ENCODE measurements around the gene CLDN25. TPM values are rescaled to one million over a fixed set of nuclear protein-coding genes. Genes with fewer than 3 reads are reported as not detected.

CLDN25 gene
- polyA plus RNA-seq, 3 donors: not detected

DNA sequence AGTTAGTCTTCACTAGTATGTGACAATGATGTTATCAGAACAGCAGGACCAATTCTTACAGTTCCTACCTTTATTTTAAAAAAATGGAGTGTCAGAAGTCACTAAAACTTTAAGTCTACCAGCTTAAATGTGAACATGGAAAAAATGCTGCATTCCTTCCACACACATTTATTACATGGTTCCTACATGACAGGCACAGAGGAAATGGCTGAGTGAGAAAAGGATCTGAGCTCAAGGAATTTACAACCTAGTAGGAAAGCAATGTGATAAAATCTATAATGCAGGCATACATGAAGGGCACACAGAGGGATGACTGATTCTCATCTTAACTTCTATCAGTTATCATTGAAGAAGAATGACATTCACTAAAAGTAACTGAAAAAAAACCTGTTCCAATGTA is 23.0 kb downstream of the CLDN25 start:
- no peaks in the 10 kb centered on the region for H4K20me1 ChIP-seq (ENCODE audit: insufficient read depth, low read length)
- Mint-ChIP-seq H3K27ac (no peak overlapping the region), H3K9me3 (no peaks in the 10 kb centered on the region), H3K4me1 (no peaks in the 10 kb centered on the region), H3K4me3 (no peak overlapping the region), H3K36me3 (peaks cover 68 to 69% of the 10 kb centered on the region in 2 donors), H3K27me3 (ENCODE audit: low read depth in 3 of 3) (peaks cover 0 to 1% (median 0%) of the 10 kb centered on the region in 3 donors)
- no peak for DNase-seq
- intact Hi-C loops (cut with micrococcal nuclease): no loop called here
- no peaks in the 10 kb centered on the region for H3K4me1 ChIP-seq (ENCODE audit: control insufficient read depth in 1 of 2, insufficient read depth in 2 of 2, low read length in 2 of 2)
- no peak overlapping the region for H3K9ac ChIP-seq (ENCODE audit: insufficient read depth, low read length, poor library complexity, severe bottlenecking)
- TF ChIP-seq, protein P1, sequence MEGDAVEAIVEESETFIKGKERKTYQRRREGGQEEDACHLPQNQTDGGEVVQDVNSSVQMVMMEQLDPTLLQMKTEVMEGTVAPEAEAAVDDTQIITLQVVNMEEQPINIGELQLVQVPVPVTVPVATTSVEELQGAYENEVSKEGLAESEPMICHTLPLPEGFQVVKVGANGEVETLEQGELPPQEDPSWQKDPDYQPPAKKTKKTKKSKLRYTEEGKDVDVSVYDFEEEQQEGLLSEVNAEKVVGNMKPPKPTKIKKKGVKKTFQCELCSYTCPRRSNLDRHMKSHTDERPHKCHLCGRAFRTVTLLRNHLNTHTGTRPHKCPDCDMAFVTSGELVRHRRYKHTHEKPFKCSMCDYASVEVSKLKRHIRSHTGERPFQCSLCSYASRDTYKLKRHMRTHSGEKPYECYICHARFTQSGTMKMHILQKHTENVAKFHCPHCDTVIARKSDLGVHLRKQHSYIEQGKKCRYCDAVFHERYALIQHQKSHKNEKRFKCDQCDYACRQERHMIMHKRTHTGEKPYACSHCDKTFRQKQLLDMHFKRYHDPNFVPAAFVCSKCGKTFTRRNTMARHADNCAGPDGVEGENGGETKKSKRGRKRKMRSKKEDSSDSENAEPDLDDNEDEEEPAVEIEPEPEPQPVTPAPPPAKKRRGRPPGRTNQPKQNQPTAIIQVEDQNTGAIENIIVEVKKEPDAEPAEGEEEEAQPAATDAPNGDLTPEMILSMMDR (IDR thresholded peaks at IDR 0.05): no peak
- H3K9me3 ChIP-seq (replicated peaks in 1 of 2; ENCODE audit: control insufficient read depth in 1 of 2, insufficient read depth in 1 of 2, low read length in 2 of 2): no peaks in the 10 kb centered on the region
- H3K4me3 ChIP-seq (replicated peaks in 1 of 3; ENCODE audit: low read depth in 2 of 3, low read length in 3 of 3): no peak overlapping the region
- no peaks in the 10 kb centered on the region for H3K27me3 ChIP-seq (ENCODE audit: control insufficient read depth in 2 of 2, insufficient read depth in 2 of 2, low read length in 2 of 2)
- H3K4me2 ChIP-seq (replicated peaks; ENCODE audit: extremely low read depth, low read length, poor library complexity, severe bottlenecking): no peak overlapping the region
- no peak overlapping the region for H3K27ac ChIP-seq (ENCODE audit: low read depth in 1 of 2, low read length in 2 of 2)
- no peak overlapping the region for H2AFZ ChIP-seq (ENCODE audit: insufficient read depth, low read depth, low read length, poor library complexity, severe bottlenecking)
- H3K79me2 ChIP-seq (ENCODE audit: insufficient read depth, low read length): no peaks in the 10 kb centered on the region
- H3K36me3 ChIP-seq (replicated peaks in 1 of 2; ENCODE audit: control insufficient read depth in 1 of 2, insufficient read depth in 2 of 2, low read length in 2 of 2): peaks cover 54 to 91% of the 10 kb centered on the region in 2 donors

GRCh38 chr11:113805640-113806039 is 26.0 kb downstream of the CLDN25 start:
- H3K4me1 ChIP-seq (ENCODE audit: control insufficient read depth in 1 of 2, insufficient read depth in 2 of 2, low read length in 2 of 2): no peaks in the 10 kb centered on the region
- H3K4me2 ChIP-seq (replicated peaks; ENCODE audit: extremely low read depth, low read length, poor library complexity, severe bottlenecking): no peak overlapping the region
- H3K27me3 ChIP-seq (ENCODE audit: control insufficient read depth in 2 of 2, insufficient read depth in 2 of 2, low read length in 2 of 2): no peaks in the 10 kb centered on the region
- peaks cover 0 to 1% (median 0%) of the 10 kb centered on the region in 3 donors for H3K27me3 Mint-ChIP-seq (ENCODE audit: low read depth in 3 of 3)
- peaks cover 62 to 96% of the 10 kb centered on the region in 2 donors for H3K36me3 ChIP-seq (replicated peaks in 1 of 2; ENCODE audit: control insufficient read depth in 1 of 2, insufficient read depth in 2 of 2, low read length in 2 of 2)
- intact Hi-C loops (cut with micrococcal nuclease): no loop called here
- no peaks in the 10 kb centered on the region for H3K4me1 Mint-ChIP-seq
- DNase-seq: no peak
- H3K9me3 ChIP-seq (replicated peaks in 1 of 2; ENCODE audit: control insufficient read depth in 1 of 2, insufficient read depth in 1 of 2, low read length in 2 of 2): no peaks in the 10 kb centered on the region
- H3K9ac ChIP-seq (ENCODE audit: insufficient read depth, low read length, poor library complexity, severe bottlenecking): no peak overlapping the region
- no peaks in the 10 kb centered on the region for H4K20me1 ChIP-seq (ENCODE audit: insufficient read depth, low read length)
- H3K27ac Mint-ChIP-seq: no peak overlapping the region
- H3K9me3 Mint-ChIP-seq: no peaks in the 10 kb centered on the region
- no peak overlapping the region for H3K4me3 Mint-ChIP-seq
- H3K27ac ChIP-seq (ENCODE audit: low read depth in 1 of 2, low read length in 2 of 2): no peak overlapping the region
- H2AFZ ChIP-seq (ENCODE audit: insufficient read depth, low read depth, low read length, poor library complexity, severe bottlenecking): no peak overlapping the region
- H3K79me2 ChIP-seq (ENCODE audit: insufficient read depth, low read length): no peaks in the 10 kb centered on the region
- TF ChIP-seq, protein P1 (IDR thresholded peaks at IDR 0.05): no peak
- H3K4me3 ChIP-seq (replicated peaks in 1 of 3; ENCODE audit: low read depth in 2 of 3, low read length in 3 of 3): no peak overlapping the region
- peaks cover 73% of the 10 kb centered on the region in 2 donors for H3K36me3 Mint-ChIP-seq
